MV-4-11 (cell line): ENCODE measurements around the gene PRKAA2.
"Not testable (repeated sequence)": the region's sequence is repeated elsewhere in the genome, so short reads cannot be mapped to it uniquely, and the experiment has no call there.

Experiments used
- DNase-seq: peaks from one replicate; lab custom pipeline; 2025; lab: John Stamatoyannopoulos, UW

The PRKAA2 gene

GRCh38 chr1:56644919-56645676, at the start of gene PRKAA2:
TSS of gene PRKAA2 (plus strand) at chr1:56645314. CDS start at chr1:56645388, 74 bp downstream.
- DNase-seq, result no peak

- DNase-seq, result not testable (repeated sequence)
Measured at GRCh38 chr1:56595397-56596191, 49.5 kb upstream of the PRKAA2 start.

DNA sequence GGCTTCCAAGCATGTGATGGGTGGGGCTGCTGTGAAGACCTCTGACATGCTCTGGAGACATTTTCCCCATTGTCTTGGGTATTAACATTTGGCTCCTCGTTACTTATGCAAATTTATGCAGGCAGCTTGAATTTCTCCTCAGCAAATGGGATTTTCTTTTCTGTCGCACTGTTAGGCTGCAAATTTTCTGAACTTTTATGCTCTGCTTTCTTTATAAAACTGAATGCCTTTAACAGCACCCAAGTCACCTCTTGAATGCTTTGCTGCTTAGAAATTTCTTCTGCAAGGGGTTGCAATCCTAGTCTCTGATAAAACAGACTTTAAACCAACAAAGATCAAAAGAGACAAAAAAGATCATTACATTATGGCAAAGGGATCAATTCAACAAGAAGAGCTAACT, 35.0 kb upstream of the PRKAA2 start:
- not testable (repeated sequence) for DNase-seq

DNA sequence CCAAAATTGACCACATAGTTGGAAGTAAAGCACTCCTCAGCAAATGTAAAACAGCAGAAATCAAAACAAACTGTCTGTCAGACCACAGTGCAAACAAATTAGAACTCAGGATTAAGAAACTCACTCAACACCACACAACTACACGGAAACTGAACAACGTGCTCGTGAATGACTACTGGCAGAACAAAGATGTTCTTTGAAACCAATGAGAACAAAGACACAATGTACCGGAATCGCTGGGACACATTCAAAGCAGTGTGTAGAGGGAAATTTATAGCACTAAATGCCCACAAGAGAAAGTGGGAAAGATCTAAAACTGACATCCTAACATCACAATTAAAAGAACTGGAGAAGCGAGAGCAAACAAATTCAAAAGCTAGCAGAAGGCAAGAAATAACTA, 34.3 kb upstream of the PRKAA2 start:
- DNase-seq, result not testable (repeated sequence)

GRCh38 chr1:56617141-56617540, 28.0 kb upstream of the PRKAA2 start:
- no peak for DNase-seq

DNA sequence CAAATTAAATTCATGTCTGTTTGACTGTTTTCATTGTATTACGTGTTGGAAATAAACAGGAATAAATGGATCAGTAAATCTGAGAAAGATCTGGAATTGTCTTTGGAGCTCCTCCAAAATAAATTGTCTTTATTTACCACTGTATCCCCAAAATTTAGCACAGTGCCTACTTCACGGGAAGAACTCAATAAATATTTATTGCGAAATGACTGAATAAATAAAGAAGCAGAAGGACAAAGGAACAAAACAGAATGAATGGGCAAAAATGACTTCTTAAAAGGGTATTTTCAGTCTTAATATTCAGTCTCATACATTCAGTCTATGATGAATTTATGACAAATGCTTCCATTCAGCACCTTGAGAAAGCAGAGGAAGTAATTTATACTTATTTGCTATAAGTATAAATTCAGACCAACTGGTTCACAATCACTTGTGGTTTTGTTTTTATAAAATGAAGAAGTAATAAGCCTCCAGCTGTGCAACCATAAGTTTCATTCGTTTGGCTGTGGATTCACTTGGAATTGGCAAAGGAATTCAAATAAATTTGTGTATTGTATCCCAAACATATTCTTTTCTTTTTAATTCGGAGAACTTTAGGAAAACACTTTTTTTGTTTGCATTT, 19.2 kb upstream of the PRKAA2 start:
- no peak for DNase-seq

GRCh38 chr1:56626546-56626945, 18.6 kb upstream of the PRKAA2 start:
- no peak for DNase-seq

GRCh38 chr1:56627019-56627635, 18.0 kb upstream of the PRKAA2 start:
- no peak for DNase-seq

- DNase-seq, result no peak
Measured at GRCh38 chr1:56627636-56628039, 17.5 kb upstream of the PRKAA2 start.

- no peak for DNase-seq
Measured at GRCh38 chr1:56630786-56631185, 14.3 kb upstream of the PRKAA2 start.

DNA sequence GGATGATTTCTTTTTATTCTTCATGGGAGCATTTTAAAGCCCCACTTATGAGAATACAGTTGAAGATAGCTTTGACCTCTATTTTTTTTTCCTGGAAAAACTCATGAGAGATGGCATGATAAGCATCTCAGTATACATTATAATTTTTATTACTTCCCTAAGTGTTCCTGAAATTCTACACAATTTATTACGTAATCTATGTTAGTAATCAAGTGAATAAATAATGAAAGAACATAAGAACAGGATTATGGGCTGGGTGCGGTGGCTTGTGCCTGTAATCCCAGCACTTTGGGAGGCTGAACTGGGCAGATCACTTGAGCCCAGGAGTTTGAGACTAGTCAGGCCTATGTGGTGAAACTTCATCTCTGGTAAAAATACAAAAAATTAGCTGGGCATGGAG, 13.2 kb upstream of the PRKAA2 start:
- no peak for DNase-seq

- DNase-seq, result no peak
Measured at GRCh38 chr1:56634981-56635380, 10.1 kb upstream of the PRKAA2 start.

GRCh38 chr1:56638248-56638647, 6.9 kb upstream of the PRKAA2 start:
- DNase-seq, result no peak

DNA sequence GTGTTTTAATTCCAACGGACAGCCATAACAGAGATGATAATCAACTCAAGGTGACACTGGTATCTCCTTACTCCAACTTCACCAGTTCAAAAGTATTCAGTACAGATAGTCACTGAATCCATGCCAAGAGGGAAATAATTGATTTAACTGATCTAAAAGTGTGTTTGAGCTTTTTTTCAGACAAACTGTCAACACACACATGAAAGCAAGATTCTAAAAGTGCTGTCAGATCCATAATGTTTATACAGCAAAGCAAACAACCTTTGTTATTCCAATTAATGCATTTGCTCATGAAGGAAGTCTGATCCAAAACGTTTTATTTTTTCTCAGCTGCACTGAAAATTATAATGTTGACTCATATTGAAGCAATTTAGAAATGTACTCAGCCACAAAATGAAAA, 5.9 kb upstream of the PRKAA2 start:
- no peak for DNase-seq

DNA sequence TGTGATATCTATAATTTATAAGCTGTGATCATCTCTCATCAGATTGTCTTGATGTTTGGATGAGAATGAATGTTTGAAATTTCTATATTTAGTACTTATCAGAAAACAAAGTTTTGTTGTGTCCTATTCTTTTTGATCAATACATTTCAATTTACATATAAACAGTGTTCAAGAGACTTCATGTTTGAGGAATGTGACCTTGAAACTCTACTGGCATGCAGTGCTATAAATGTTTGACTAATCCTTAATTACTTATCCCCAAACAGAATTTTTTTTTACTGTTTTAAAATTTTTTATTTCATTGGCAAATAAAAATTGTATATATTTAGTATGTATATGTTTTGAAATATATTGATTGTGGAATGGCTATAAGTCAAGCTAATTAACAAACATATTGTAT, 1.5 kb upstream of the PRKAA2 start:
- no peak for DNase-seq

- DNase-seq, result no peak
Measured at GRCh38 chr1:56644064-56644918, 823 bp upstream of the PRKAA2 start.

DNA sequence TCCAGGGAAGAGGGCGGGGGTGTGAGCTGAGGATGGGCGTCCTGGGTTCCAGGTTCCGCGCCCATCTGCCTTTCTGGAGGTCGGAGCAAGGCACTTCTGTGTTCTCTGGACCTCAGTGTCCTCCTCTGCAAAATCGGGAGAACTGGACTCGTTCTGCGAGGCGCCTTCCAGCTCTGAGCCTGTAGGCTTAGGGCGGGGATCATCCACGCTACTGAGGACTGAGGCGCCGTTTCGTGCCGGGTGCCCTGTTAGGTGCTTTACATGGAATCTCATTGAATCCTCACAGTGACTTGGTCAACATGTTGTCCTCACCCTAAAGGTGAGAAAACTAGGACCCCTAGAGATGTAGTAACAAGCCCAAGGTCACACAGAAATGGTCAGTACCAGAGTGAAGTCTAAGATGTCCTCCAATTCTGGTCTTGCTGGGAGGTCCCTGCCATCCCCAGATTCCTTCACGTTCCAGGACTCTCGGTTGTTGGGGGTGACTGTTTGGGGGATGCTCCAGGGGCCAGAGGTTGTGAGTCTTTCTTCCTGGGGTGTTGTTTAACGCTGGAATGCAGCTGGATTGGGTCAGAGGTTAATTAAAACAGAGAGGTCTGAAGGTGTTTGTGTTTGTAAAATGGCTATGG, 677 bp downstream of the PRKAA2 start:
- no peak for DNase-seq

DNA sequence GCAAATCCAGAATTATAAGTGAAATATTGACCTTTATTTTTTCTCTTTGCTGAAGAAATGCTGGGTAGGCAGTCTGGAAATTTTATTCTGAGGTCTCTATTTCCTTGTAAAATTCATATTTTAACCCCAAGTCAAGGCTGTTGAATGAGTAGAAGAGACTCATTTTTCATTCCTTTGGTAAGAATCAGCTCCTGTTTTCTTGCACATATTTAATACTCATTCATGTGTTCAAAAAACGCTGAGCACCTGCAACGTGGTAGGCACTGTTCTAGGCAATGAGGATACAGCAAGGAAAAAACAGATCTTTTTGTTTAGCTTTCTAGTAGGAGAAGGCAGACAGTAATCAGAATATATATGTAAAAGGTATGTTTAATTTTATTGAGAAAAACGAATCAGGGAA, 1.5 kb downstream of the PRKAA2 start:
- no peak for DNase-seq

DNA sequence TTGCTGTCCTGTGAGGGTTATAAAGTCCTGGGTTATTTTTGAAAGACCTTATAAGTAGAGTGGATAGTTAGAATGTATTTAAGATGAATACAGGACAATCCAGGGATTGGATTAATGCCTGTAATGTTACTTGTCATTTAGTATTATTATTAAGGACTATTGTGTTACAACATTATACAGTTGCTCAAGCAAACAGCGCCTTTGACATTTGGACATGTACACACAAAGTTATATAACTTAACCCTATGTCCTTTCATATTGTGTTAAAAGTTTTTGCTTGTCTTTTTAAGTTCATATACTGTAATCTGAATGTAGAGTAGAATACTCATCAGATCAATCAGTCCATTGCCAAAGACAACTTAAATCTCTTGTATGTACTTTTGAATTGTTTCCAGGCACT, 2.0 kb downstream of the PRKAA2 start:
- DNase-seq, result no peak

GRCh38 chr1:56648546-56648945, 3.4 kb downstream of the PRKAA2 start:
- no peak for DNase-seq
